H9 (cell line): ENCODE data around the gene PCDHGB5. TPM values are rescaled to one million over a fixed set of nuclear protein-coding genes. Genes with fewer than 3 reads are reported as not detected.
"Not testable (repeated sequence)": the region's sequence is repeated elsewhere in the genome, so short reads cannot be mapped to it uniquely, and the experiment has no call there.

Experiments used
- DNase-seq: peaks from one replicate; pipeline ENCODE4 v3.0.0-alpha.2; 2017
- H2AFZ ChIP-seq: one replicate; pipeline ENCODE4 v1.6.1; 2013; ENCODE audit warnings: mild to moderate bottlenecking, low read length, control low read depth, moderate library complexity
- H2AK5ac ChIP-seq: 2 replicates; pipeline ENCODE4 v1.6.1; 2013; ENCODE audit warnings: low read length, control low read depth, mixed read lengths; ENCODE audit not compliant: insufficient read length
- H2BK120ac ChIP-seq: one replicate; pipeline ENCODE4 v1.6.1; 2013; ENCODE audit warnings: low read depth, mild to moderate bottlenecking, low read length, control low read depth, inconsistent platforms; ENCODE audit not compliant: poor library complexity, severe bottlenecking
- H2BK12ac ChIP-seq: 2 replicates; pipeline ENCODE4 v1.6.1; 2013; ENCODE audit warnings: low read length, control low read depth, mixed read lengths, low read depth; ENCODE audit not compliant: insufficient read length
- H2BK15ac ChIP-seq: 2 replicates; pipeline ENCODE4 v1.6.1; 2013; ENCODE audit warnings: low read depth, low read length, control low read depth
- H2BK20ac ChIP-seq: one replicate; pipeline ENCODE4 v1.6.1; 2013; ENCODE audit warnings: low read depth, mild to moderate bottlenecking, low read length, control low read depth, inconsistent platforms; ENCODE audit not compliant: poor library complexity, severe bottlenecking
- H2BK5ac ChIP-seq: 2 replicates; pipeline ENCODE4 v1.6.1; 2013; ENCODE audit warnings: low read length, control low read depth, mixed read lengths; ENCODE audit not compliant: insufficient read length
- H3K14ac ChIP-seq: 2 replicates; pipeline ENCODE4 v1.6.1; 2013; ENCODE audit warnings: low read length, control low read depth; ENCODE audit not compliant: insufficient read depth
- H3K18ac ChIP-seq: 2 replicates; pipeline ENCODE4 v1.6.1; 2013; ENCODE audit warnings: low read depth, mild to moderate bottlenecking, mixed read lengths, low read length, control low read depth; ENCODE audit not compliant: insufficient read length
- H3K23ac ChIP-seq: 2 replicates; pipeline ENCODE4 v1.6.1; 2013; ENCODE audit warnings: low read length, control low read depth, mixed read lengths, low read depth; ENCODE audit not compliant: insufficient read length
- H3K23me2 ChIP-seq: 2 replicates; pipeline ENCODE4 v1.6.1; 2013; ENCODE audit warnings: low read depth, mild to moderate bottlenecking, mixed read lengths, low read length, control low read depth; ENCODE audit not compliant: insufficient read length, poor library complexity, severe bottlenecking
- H3K27ac ChIP-seq: 2 replicates; pipeline ENCODE4 v1.5.1; 2013; ENCODE audit warnings: low read length, control low read depth, mixed read lengths, low read depth; ENCODE audit not compliant: insufficient read length
- H3K27me3 ChIP-seq: 2 replicates; pipeline ENCODE4 v1.6.1; 2013; ENCODE audit warnings: low read length, control low read depth, inconsistent platforms; ENCODE audit not compliant: insufficient read depth
- H3K4ac ChIP-seq: 2 replicates; pipeline ENCODE4 v1.6.1; 2013; ENCODE audit warnings: low read depth, mild to moderate bottlenecking, control low read depth, inconsistent platforms, low read length, moderate library complexity
- H3K4me1 ChIP-seq: 2 replicates; pipeline ENCODE4 v1.6.1; 2013; ENCODE audit warnings: low read length, control low read depth, inconsistent platforms; ENCODE audit not compliant: insufficient read depth
- H3K4me2 ChIP-seq: 2 replicates; pipeline ENCODE4 v1.6.1; 2013; ENCODE audit warnings: low read length, control low read depth, mixed read lengths; ENCODE audit not compliant: insufficient read length, insufficient read depth
- H3K56ac ChIP-seq: 2 replicates; pipeline ENCODE4 v1.6.1; 2013; ENCODE audit warnings: low read depth, mild to moderate bottlenecking, mixed read lengths, low read length, control low read depth; ENCODE audit not compliant: insufficient read length
- H3K79me1 ChIP-seq: 2 replicates; pipeline ENCODE4 v1.6.1; 2013; ENCODE audit warnings: low read depth, mild to moderate bottlenecking, moderate library complexity, low read length, control low read depth, inconsistent platforms; ENCODE audit not compliant: insufficient read depth, poor library complexity, severe bottlenecking
- H3K79me2 ChIP-seq: 2 replicates; pipeline ENCODE4 v1.6.1; 2013; ENCODE audit warnings: low read length, control low read depth, inconsistent platforms; ENCODE audit not compliant: insufficient read depth
- H3K9ac ChIP-seq: 2 replicates; pipeline ENCODE4 v1.6.1; 2013; ENCODE audit warnings: low read length, control low read depth, mixed read lengths; ENCODE audit not compliant: insufficient read length; ENCODE audit errors: extremely low read depth
- H3K9me3 ChIP-seq: one replicate; pipeline ENCODE4 v1.6.1; 2013; ENCODE audit warnings: low read depth, low read length, inconsistent platforms; ENCODE audit not compliant: control insufficient read depth
- H3T11ph ChIP-seq: one replicate; pipeline ENCODE4 v1.6.1; 2013; ENCODE audit warnings: mild to moderate bottlenecking, low read length, control low read depth, inconsistent platforms
- H4K20me1 ChIP-seq: one replicate; pipeline ENCODE4 v1.6.1; 2013; ENCODE audit not compliant: control insufficient read depth, insufficient read length, insufficient read depth
- H4K5ac ChIP-seq: 2 replicates; pipeline ENCODE4 v1.6.1; 2013; ENCODE audit warnings: low read depth, mild to moderate bottlenecking, mixed read lengths, low read length, control low read depth; ENCODE audit not compliant: insufficient read length
- H4K8ac ChIP-seq: replicated peaks from 2 replicates; pipeline ENCODE4 v1.6.1; 2013; ENCODE audit warnings: low read length, control low read depth, mixed read lengths, low read depth; ENCODE audit not compliant: insufficient read length
- H4K91ac ChIP-seq: 2 replicates; pipeline ENCODE4 v1.6.1; 2013; ENCODE audit warnings: low read depth, mild to moderate bottlenecking, moderate library complexity, mixed read lengths, low read length, control low read depth; ENCODE audit not compliant: insufficient read length
- H3K27ac Mint-ChIP-seq, 3 experiments: 2 replicates in 2 of 3; 3 replicates in 1 of 3; pipeline ENCODE4 v1.8.0; 2020 to 2021; ENCODE audit warnings: mixed read lengths in 3 of 3, mild to moderate bottlenecking in 1 of 3, moderate library complexity in 1 of 3
- H3K27me3 Mint-ChIP-seq: 2 replicates; pipeline ENCODE4 v1.8.0; 2021; ENCODE audit warnings: low read depth, mild to moderate bottlenecking, moderate library complexity, mixed read lengths
- H3K36me3 Mint-ChIP-seq, 3 experiments: 2 replicates in 2 of 3; 3 replicates in 1 of 3; pipeline ENCODE4 v1.8.0; 2020 to 2021; ENCODE audit warnings: low read depth in 3 of 3, mixed read lengths in 3 of 3; ENCODE audit not compliant: insufficient read depth in 1 of 3
- H3K4me1 Mint-ChIP-seq, 2 experiments: 2 replicates each; pipeline ENCODE4 v1.8.0; 2020; ENCODE audit warnings: mixed read lengths in 2 of 2
- H3K4me3 Mint-ChIP-seq, 2 experiments: 2 replicates in 1 of 2; 3 replicates in 1 of 2; pipeline ENCODE4 v1.8.0; 2020 to 2021; ENCODE audit warnings: mild to moderate bottlenecking in 2 of 2, mixed read lengths in 2 of 2, moderate library complexity in 1 of 2
- H3K9me3 Mint-ChIP-seq, 2 experiments: 2 replicates in 1 of 2; 3 replicates in 1 of 2; pipeline ENCODE4 v1.8.0; 2020; ENCODE audit warnings: mild to moderate bottlenecking in 2 of 2, mixed read lengths in 2 of 2, moderate library complexity in 1 of 2
- CTCF ChIP-seq: fragments of 200-600 bp; sonication (generic); conservative IDR thresholded peaks from 3 replicates; pipeline ENCODE4 v1.8.0; 2021; ENCODE audit warnings: antibody characterized with exemption, mild to moderate bottlenecking
- WGBS: extraction: QIAGEN DNeasy Blood & Tissue Kit; methylation state at CpG from one replicate; pipeline ENCODE4 v1.1.7; 2013; ENCODE audit warnings: missing lambda C conversion rate, low lambda C conversion rate, mixed read lengths; ENCODE audit not compliant: insufficient read length; ENCODE audit errors: extremely low coverage; 5-methylcytosine and 5-hydroxymethylcytosine counted together
- long read RNA-seq: library from polyadenylated mRNA; unstranded; transcript quantifications from one replicate; pipeline ENCODE4 v2.0.0, GENCODE V29; 2020
- total RNA-seq: library from RNA; stranded (reverse); gene quantifications from 2 replicates; pipeline ENCODE4 v1.2.1, GENCODE V29; 2021

PCDHGB5 gene
- 3.6 and 3.8 TPM in 2 replicates for total RNA-seq
- long read RNA-seq, transcript PCDHGB5-202 (1 exons, 2,670 nt), result major isoform, 5 of 5 reads
- long read RNA-seq, partial matches to known transcripts, result 0 of 5 reads
- long read RNA-seq, other reads (novel, unspliced or antisense), result 0 of 5 reads

DNA sequence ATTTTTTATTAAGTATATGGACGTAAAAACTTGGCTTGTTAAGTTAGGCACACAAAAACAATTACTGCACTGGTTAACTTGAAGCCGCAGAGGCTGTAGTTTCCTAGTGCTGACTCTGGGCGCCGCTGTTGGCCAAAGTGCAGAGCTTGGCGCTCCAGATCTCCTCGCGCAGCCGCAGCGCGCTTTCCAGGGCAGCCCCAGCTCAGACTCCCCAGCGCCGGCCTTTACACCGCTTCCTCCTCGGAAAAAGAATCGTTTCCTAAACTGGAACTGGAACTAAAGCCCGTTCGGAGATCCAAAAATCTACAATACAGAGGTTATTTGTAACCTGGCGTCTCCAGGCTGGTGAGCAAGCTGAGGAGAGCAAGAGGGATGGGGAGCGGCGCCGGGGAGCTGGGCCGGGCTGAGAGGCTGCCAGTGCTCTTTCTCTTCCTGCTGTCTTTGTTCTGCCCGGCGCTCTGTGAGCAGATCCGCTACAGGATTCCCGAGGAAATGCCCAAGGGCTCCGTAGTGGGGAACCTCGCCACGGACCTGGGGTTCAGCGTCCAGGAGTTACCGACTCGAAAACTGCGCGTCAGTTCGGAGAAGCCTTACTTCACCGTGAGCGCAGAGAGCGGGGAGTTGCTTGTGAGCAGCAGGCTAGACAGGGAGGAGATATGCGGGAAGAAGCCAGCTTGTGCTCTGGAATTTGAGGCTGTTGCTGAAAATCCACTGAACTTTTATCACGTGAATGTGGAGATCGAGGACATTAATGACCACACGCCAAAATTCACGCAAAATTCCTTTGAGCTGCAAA, at the start of gene PCDHGB5:
Gene PCDHGB5 (plus strand): TSS at position 192 of the 796 bp plus-strand sequence. CDS start 181 bp downstream, at position 373.
- H3K27me3 ChIP-seq, result not testable (repeated sequence)
- H3K36me3 Mint-ChIP-seq, result peaks cover 26 to 51% (median 50%) of the 10 kb centered on the region in 3 experiments

More for the DNA sequence above, at the start of gene PCDHGB5:
- H3K27ac ChIP-seq, H2AFZ ChIP-seq, H3K23ac ChIP-seq, H3K4me2 ChIP-seq, H3K27me3 Mint-ChIP-seq, H4K20me1 ChIP-seq, H3K79me1 ChIP-seq, H4K8ac ChIP-seq, H3K18ac ChIP-seq, H2BK12ac ChIP-seq, H3K14ac ChIP-seq, H3K4me1 Mint-ChIP-seq, H3K79me2 ChIP-seq, H3K27ac Mint-ChIP-seq, H4K91ac ChIP-seq, H2BK20ac ChIP-seq, H3K4me1 ChIP-seq, H4K5ac ChIP-seq, H3T11ph ChIP-seq, H2BK120ac ChIP-seq, H3K9ac ChIP-seq, H2BK15ac ChIP-seq, H3K4ac ChIP-seq, H3K56ac ChIP-seq, H3K23me2 ChIP-seq, H2AK5ac ChIP-seq, H2BK5ac ChIP-seq: not testable (repeated sequence)
- DNase-seq, result peak; percentile 47
- peak within 1 kb of the TSS in 1 of 2 experiments; percentile 57; a peak in 2 of 5 replicates for H3K4me3 Mint-ChIP-seq
- peak; percentile 61 for TF ChIP-seq CTCF
- peaks cover 36% of the 10 kb centered on the region for H3K9me3 ChIP-seq
- peaks cover 54 to 72% of the 10 kb centered on the region in 2 experiments for H3K9me3 Mint-ChIP-seq
- WGBS, result no CpG with 5 or more reads among the region's 43 CpGs
